Testis (tissue), 2 donors: ENCODE measurements around the gene TGFB1I1.

Experiments
- POLR2A ChIP-seq: fragments of 450-650 bp; IDR thresholded peaks from one replicate; pipeline ENCODE4 v1.6.1; 2017; ENCODE audit warnings: antibody characterized with exemption, mild to moderate bottlenecking, moderate library complexity
- TF ChIP-seq, protein P1 (sequence below), 3 experiments: fragments of 450-650 bp in 2 of 3; fragments of 200-600 bp in 1 of 3; sonication (generic) in 1 of 3; IDR thresholded peaks; one replicate each; pipeline ENCODE4 v1.5.1; 2016 to 2019; ENCODE audit warnings: antibody characterized with exemption in 3 of 3, mild to moderate bottlenecking in 2 of 3, moderate library complexity in 1 of 3

- TF ChIP-seq POLR2A: no peak
- TF ChIP-seq, protein P1, sequence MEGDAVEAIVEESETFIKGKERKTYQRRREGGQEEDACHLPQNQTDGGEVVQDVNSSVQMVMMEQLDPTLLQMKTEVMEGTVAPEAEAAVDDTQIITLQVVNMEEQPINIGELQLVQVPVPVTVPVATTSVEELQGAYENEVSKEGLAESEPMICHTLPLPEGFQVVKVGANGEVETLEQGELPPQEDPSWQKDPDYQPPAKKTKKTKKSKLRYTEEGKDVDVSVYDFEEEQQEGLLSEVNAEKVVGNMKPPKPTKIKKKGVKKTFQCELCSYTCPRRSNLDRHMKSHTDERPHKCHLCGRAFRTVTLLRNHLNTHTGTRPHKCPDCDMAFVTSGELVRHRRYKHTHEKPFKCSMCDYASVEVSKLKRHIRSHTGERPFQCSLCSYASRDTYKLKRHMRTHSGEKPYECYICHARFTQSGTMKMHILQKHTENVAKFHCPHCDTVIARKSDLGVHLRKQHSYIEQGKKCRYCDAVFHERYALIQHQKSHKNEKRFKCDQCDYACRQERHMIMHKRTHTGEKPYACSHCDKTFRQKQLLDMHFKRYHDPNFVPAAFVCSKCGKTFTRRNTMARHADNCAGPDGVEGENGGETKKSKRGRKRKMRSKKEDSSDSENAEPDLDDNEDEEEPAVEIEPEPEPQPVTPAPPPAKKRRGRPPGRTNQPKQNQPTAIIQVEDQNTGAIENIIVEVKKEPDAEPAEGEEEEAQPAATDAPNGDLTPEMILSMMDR (IDR thresholded peaks at IDR 0.05): no peak
Measured at GRCh38 chr16:31453255-31454204, 18.4 kb upstream of the TGFB1I1 start.
